Activated CD8-positive, alpha-beta memory T cell treated with anti-CD3 and anti-CD28 coated beads, Interleukin-2, amount 50 U/mL, for 1 hour (primary cell): Measurements from ENCODE around the gene PCDHGA11.
"Not testable (repeated sequence)": the region's sequence is repeated elsewhere in the genome, so short reads cannot be mapped to it uniquely, and the experiment has no call there.

Experiments used
- DNase-seq: peaks from one replicate; pipeline ENCODE4 v3.0.0-alpha.2; 2020; ENCODE audit errors: extremely low read depth

The PCDHGA11 gene

GRCh38 chr5:141431286-141431685 lies 10.4 kb downstream of the PCDHGA11 start:
- DNase-seq: no peak

- DNase-seq: not testable (repeated sequence)
Observed at GRCh38 chr5:141432308-141432707, 11.5 kb downstream of the PCDHGA11 start.

- not testable (repeated sequence) for DNase-seq
Observed at GRCh38 chr5:141432726-141433125, 11.9 kb downstream of the PCDHGA11 start.

GRCh38 chr5:141434006-141434405 lies 13.2 kb downstream of the PCDHGA11 start:
- DNase-seq: no peak

GRCh38 chr5:141437221-141437620 lies 16.4 kb downstream of the PCDHGA11 start:
- DNase-seq: no peak

- no peak for DNase-seq
Observed at GRCh38 chr5:141439411-141440141, 18.7 kb downstream of the PCDHGA11 start.

GRCh38 chr5:141440341-141440740 lies 19.5 kb downstream of the PCDHGA11 start:
- no peak for DNase-seq

GRCh38 chr5:141441571-141442170 lies 20.8 kb downstream of the PCDHGA11 start:
- DNase-seq: no peak

- DNase-seq: no peak
Observed at GRCh38 chr5:141465351-141465750, 44.5 kb downstream of the PCDHGA11 start.
